HEK293 (cell line): ENCODE results near the gene KRTAP10-1.
A peak's percentile ranks its signal among the peaks of the same experiment; 100 is the strongest.

ENCODE experiments used
- CTCF ChIA-PET: fragments of 350-600 bp; formaldehyde crosslinking; extraction: SDS; loops from one replicate; lab custom pipeline; 2021; ENCODE audit warnings: antibody characterized with exemption; lab: Yijun Ruan, JAX
- POLR2A ChIA-PET: fragments of 300-600 bp; formaldehyde crosslinking; extraction: SDS; loops from one replicate; lab custom pipeline; 2020; ENCODE audit warnings: antibody characterized with exemption, inconsistent platforms; lab: Yijun Ruan, JAX
- H3K27ac ChIP-seq: fragments of 200-500 bp; sonication (Bioruptor generic); 2 replicates; pipeline ENCODE4 v1.5.1; 2014; ENCODE audit warnings: low read depth, low read length, control low read depth, inconsistent platforms; ENCODE audit errors: extremely low read depth
- H3K36me3 ChIP-seq, 2 experiments: fragments of 200-500 bp in 1 of 2; sonication (Bioruptor generic) in 1 of 2; 1 replicate in 1 of 2; 2 replicates in 1 of 2; pipeline ENCODE4 v1.5.1; 2014 to 2017; ENCODE audit warnings: inconsistent platforms in 2 of 2, low read length in 2 of 2; ENCODE audit not compliant: control insufficient read depth in 2 of 2, insufficient read depth in 1 of 2
- H3K4me1 ChIP-seq: fragments of 200-500 bp; sonication (Bioruptor generic); 2 replicates; pipeline ENCODE4 v1.5.1; 2014; ENCODE audit warnings: mild to moderate bottlenecking, low read length, inconsistent platforms; ENCODE audit not compliant: control insufficient read depth, insufficient read depth
- H3K4me3 ChIP-seq: 2 replicates; pipeline ENCODE4 v1.5.1; 2011; ENCODE audit warnings: low read depth, mild to moderate bottlenecking, control low read depth, low read length, moderate library complexity
- H3K9me3 ChIP-seq: fragments of 200-500 bp; sonication (Bioruptor generic); 2 replicates; pipeline ENCODE4 v1.5.1; 2014; ENCODE audit warnings: low read depth, low read length, inconsistent platforms; ENCODE audit not compliant: control insufficient read depth, insufficient read depth
- KLF1 ChIP-seq: fragments of 450-650 bp; formaldehyde crosslinking; IDR thresholded peaks from 2 replicates; pipeline ENCODE4 v1.5.1; 2016; ENCODE audit warnings: missing biosample characterization, missing genetic modification characterization
- KLF8 ChIP-seq: fragments of 450-650 bp; formaldehyde crosslinking; IDR thresholded peaks from 2 replicates; pipeline ENCODE4 v1.5.1; 2016; ENCODE audit warnings: missing biosample characterization, missing genetic modification characterization
- OVOL3 ChIP-seq: fragments of 450-650 bp; formaldehyde crosslinking; IDR thresholded peaks from 2 replicates; pipeline ENCODE4 v1.5.1; 2016; ENCODE audit warnings: missing biosample characterization, missing genetic modification characterization
- SCRT1 ChIP-seq: fragments of 450-650 bp; formaldehyde crosslinking; IDR thresholded peaks from 2 replicates; pipeline ENCODE4 v1.5.1; 2016; ENCODE audit warnings: missing biosample characterization, missing genetic modification characterization, borderline replicate concordance
- SP3 ChIP-seq: fragments of 450-650 bp; formaldehyde crosslinking; IDR thresholded peaks from 2 replicates; pipeline ENCODE4 v1.5.1; 2016; ENCODE audit warnings: missing biosample characterization, missing genetic modification characterization
- ZBTB1 ChIP-seq: fragments of 450-650 bp; formaldehyde crosslinking; IDR thresholded peaks from 2 replicates; pipeline ENCODE4 v1.5.1; 2016; ENCODE audit warnings: missing biosample characterization, missing genetic modification characterization
- ZNF239 ChIP-seq: fragments of 450-650 bp; formaldehyde crosslinking; IDR thresholded peaks from 2 replicates; pipeline ENCODE4 v1.5.1; 2016; ENCODE audit warnings: missing biosample characterization, missing genetic modification characterization
- ZNF311 ChIP-seq: fragments of 450-650 bp; formaldehyde crosslinking; IDR thresholded peaks from 2 replicates; pipeline ENCODE4 v1.5.1; 2017; ENCODE audit warnings: missing biosample characterization, missing genetic modification characterization, borderline replicate concordance
- ZNF350 ChIP-seq: fragments of 450-650 bp; formaldehyde crosslinking; IDR thresholded peaks from 2 replicates; pipeline ENCODE4 v1.5.0; 2017; ENCODE audit warnings: missing biosample characterization, mild to moderate bottlenecking, missing genetic modification characterization
- ZNF423 ChIP-seq: fragments of 450-650 bp; formaldehyde crosslinking; IDR thresholded peaks from 2 replicates; pipeline ENCODE4 v1.5.1; 2016; ENCODE audit warnings: missing biosample characterization, missing genetic modification characterization
- ZNF48 ChIP-seq: fragments of 450-650 bp; formaldehyde crosslinking; IDR thresholded peaks from 2 replicates; pipeline ENCODE4 v1.5.1; 2016; ENCODE audit warnings: missing biosample characterization, missing genetic modification characterization
- ZNF530 ChIP-seq: fragments of 450-650 bp; formaldehyde crosslinking; IDR thresholded peaks from 2 replicates; pipeline ENCODE4 v1.5.1; 2016; ENCODE audit warnings: low read depth, missing biosample characterization, missing genetic modification characterization
- ZNF560 ChIP-seq: fragments of 450-650 bp; formaldehyde crosslinking; IDR thresholded peaks from 2 replicates; pipeline ENCODE4 v1.5.1; 2017; ENCODE audit warnings: missing biosample characterization, missing genetic modification characterization, borderline replicate concordance
- ZNF621 ChIP-seq: fragments of 450-650 bp; formaldehyde crosslinking; IDR thresholded peaks from 2 replicates; pipeline ENCODE4 v1.5.1; 2017; ENCODE audit warnings: missing biosample characterization, missing genetic modification characterization
- ZSCAN23 ChIP-seq: fragments of 450-650 bp; formaldehyde crosslinking; IDR thresholded peaks from 2 replicates; pipeline ENCODE4 v1.5.1; 2016; ENCODE audit warnings: missing biosample characterization, missing genetic modification characterization
- ZXDB ChIP-seq: fragments of 450-650 bp; formaldehyde crosslinking; IDR thresholded peaks from 2 replicates; pipeline ENCODE4 v1.5.1; 2016; ENCODE audit warnings: missing biosample characterization, missing genetic modification characterization
- TF ChIP-seq, protein P1 (sequence below): fragments of 450-650 bp; formaldehyde crosslinking; IDR thresholded peaks from 2 replicates; pipeline ENCODE4 v1.5.1; 2016; ENCODE audit warnings: missing biosample characterization, missing genetic modification characterization
- TF ChIP-seq, protein P2 (sequence below): fragments of 450-650 bp; IDR thresholded peaks from 2 replicates; pipeline ENCODE4 v1.5.1; 2018; ENCODE audit warnings: missing biosample characterization, mild to moderate bottlenecking, missing genetic modification characterization
- TF ChIP-seq, protein P3 (sequence below): fragments of 450-650 bp; formaldehyde crosslinking; IDR thresholded peaks from 2 replicates; pipeline ENCODE4 v1.5.1; 2016; ENCODE audit warnings: missing biosample characterization, missing genetic modification characterization

The KRTAP10-1 gene

DNA sequence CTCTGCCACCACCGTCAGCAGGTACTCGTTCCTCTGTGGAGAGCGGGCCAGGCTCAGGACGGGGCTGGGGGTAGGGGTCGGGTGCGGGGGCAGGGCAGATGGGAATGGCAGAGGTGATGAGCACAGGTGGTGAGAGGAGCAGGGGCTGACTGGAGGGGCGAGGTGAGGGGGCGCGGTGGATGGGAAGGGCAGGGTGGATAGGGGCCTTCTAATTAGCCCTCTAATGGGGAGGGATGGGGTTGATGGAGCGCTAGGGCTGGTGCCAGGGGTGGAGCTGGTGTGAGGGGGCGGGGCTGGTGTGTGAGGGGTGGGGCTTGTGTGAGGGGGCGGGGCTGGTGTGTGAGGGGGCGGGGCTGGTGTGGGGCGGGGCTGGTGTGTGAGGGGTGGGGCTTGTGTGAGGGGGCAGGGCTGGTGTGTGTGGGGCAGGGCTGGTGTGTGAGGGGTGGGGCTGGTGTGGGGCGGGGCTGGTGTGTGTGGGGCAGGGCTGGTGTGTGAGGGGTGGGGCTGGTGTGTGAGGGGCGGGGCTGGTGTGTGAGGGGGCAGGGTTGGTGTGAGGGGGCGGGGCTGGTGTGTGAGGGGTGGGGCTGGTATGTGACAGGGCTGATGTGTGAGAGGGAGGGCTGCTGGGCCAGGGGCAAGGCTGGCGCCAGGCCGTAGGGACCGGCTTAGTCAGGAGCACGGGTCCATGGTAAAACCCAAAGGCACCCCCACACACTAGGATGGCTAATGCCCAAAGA, 5.9 kb downstream of the KRTAP10-1 start:
- Histone ChIP-seq H3K4me1 (no peaks in the 10 kb centered on the region), H3K9me3 (no peaks in the 10 kb centered on the region), H3K36me3 (no peaks in the 10 kb centered on the region)
- no peak for TF ChIP-seq ZNF48
- TF ChIP-seq KLF8 = peak; percentile 49; the same call in 1 of the 2 replicates
- no peak for TF ChIP-seq ZNF311 (tag by site-specific recombination)
- no peak for TF ChIP-seq ZNF423 (tag by site-specific recombination)
- TF ChIP-seq ZNF560 = no peak
- TF ChIP-seq ZNF239 = no peak
- TF ChIP-seq, protein P1, sequence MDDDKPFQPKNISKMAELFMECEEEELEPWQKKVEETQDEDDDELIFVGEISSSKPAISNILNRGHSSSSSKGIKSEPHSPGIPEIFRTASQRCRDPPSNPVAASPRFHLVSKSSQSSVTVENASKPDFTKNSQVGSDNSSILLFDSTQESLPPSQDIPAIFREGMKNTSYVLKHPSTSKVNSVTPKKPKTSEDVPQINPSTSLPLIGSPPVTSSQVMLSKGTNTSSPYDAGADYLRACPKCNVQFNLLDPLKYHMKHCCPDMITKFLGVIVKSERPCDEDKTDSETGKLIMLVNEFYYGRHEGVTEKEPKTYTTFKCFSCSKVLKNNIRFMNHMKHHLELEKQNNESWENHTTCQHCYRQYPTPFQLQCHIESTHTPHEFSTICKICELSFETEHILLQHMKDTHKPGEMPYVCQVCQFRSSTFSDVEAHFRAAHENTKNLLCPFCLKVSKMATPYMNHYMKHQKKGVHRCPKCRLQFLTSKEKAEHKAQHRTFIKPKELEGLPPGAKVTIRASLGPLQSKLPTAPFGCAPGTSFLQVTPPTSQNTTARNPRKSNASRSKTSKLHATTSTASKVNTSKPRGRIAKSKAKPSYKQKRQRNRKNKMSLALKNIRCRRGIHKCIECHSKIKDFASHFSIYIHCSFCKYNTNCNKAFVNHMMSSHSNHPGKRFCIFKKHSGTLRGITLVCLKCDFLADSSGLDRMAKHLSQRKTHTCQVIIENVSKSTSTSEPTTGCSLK (tag by site-specific recombination) = no peak
- TF ChIP-seq OVOL3 (tag by site-specific recombination) = no peak
- TF ChIP-seq ZXDB (tag by site-specific recombination) = no peak
- TF ChIP-seq, protein P2, sequence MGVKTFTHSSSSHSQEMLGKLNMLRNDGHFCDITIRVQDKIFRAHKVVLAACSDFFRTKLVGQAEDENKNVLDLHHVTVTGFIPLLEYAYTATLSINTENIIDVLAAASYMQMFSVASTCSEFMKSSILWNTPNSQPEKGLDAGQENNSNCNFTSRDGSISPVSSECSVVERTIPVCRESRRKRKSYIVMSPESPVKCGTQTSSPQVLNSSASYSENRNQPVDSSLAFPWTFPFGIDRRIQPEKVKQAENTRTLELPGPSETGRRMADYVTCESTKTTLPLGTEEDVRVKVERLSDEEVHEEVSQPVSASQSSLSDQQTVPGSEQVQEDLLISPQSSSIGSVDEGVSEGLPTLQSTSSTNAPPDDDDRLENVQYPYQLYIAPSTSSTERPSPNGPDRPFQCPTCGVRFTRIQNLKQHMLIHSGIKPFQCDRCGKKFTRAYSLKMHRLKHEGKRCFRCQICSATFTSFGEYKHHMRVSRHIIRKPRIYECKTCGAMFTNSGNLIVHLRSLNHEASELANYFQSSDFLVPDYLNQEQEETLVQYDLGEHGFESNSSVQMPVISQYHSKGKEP (tag by site-specific recombination) = no peak
- TF ChIP-seq KLF1 (tag by site-specific recombination) = peak; percentile 87
- TF ChIP-seq SP3 (tag by site-specific recombination) = no peak
- TF ChIP-seq, all 188 proteins: peak for 2
- H3K4me3 ChIP-seq = no peak overlapping the region
- POLR2A ChIA-PET = no interaction called here
- no peak overlapping the region for H3K27ac ChIP-seq
- CTCF ChIA-PET = interaction anchor here (1.3 kb wide), 1 partner anchor 24 kb away, joined by 6 read pairs; no protein-coding TSS in a partner anchor

DNA sequence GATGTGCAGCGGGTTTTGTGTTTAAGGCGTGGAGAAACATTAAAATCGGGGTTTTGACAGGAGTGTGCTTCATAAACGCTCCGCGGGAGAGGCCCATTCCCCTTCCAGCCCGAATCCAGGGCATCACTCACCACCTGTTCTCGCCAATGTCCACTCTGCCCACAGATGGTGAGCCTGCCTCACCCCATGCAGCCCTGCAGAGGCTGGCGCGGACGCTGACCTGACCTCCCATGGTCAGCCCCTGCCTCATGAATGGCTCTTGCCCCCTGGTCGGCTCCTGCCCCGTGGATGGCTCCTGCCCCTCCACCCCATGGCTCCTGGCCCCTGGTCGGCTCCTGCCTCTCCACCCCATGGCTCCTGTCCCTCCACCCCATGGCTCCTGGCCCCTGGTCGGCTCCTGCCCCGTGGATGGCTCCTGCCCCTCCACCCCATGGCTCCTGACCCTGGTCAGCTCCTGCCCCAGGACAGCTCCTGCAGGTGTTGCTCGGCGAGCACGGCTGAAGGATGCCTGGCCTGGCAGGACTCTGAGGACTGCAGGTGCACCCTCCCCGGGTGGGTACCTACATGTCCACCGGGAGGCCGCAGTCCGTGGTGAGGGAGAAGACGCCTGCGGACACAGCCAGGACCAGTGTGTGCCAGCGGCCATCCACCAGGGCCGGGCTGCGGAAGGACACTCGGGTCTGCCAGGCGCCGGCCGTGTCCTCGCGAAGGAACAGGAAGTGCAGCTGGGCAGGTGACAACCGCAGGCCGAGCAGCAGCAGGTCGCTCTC, 6.7 kb downstream of the KRTAP10-1 start:
- ChIA-PET POLR2A (no interaction called here), CTCF (interaction anchor here (0.5 to 1.3 kb wide), 2 partner anchors 23 to 260 kb away, joined by 3 to 6 read pairs; no protein-coding TSS in a partner anchor)
- Histone ChIP-seq H3K36me3 (no peaks in the 10 kb centered on the region), H3K4me3 (no peak overlapping the region), H3K27ac (no peak overlapping the region), H3K9me3 (no peaks in the 10 kb centered on the region), H3K4me1 (no peaks in the 10 kb centered on the region)
- TF ChIP-seq, protein P3, sequence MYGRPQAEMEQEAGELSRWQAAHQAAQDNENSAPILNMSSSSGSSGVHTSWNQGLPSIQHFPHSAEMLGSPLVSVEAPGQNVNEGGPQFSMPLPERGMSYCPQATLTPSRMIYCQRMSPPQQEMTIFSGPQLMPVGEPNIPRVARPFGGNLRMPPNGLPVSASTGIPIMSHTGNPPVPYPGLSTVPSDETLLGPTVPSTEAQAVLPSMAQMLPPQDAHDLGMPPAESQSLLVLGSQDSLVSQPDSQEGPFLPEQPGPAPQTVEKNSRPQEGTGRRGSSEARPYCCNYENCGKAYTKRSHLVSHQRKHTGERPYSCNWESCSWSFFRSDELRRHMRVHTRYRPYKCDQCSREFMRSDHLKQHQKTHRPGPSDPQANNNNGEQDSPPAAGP (tag by site-specific recombination) = no peak
- TF ChIP-seq ZSCAN23 (no peak), ZNF621 (tag by site-specific recombination) (no peak), ZNF530 (tag by site-specific recombination) (no peak), ZBTB1 (tag by site-specific recombination) (no peak), ZNF350 (tag by site-specific recombination) (no peak), SCRT1 (tag by site-specific recombination) (no peak)
